GM10847 (cell line): ENCODE measurements around the gene C22orf15.
A peak's percentile ranks its signal among the peaks of the same experiment; 100 is the strongest.

Experiments
- POLR2A ChIP-seq: IDR thresholded peaks from 2 replicates; pipeline ENCODE4 v1.6.1; 2011; ENCODE audit not compliant: insufficient read length; ENCODE audit errors: extremely low read depth

C22orf15 gene

DNA sequence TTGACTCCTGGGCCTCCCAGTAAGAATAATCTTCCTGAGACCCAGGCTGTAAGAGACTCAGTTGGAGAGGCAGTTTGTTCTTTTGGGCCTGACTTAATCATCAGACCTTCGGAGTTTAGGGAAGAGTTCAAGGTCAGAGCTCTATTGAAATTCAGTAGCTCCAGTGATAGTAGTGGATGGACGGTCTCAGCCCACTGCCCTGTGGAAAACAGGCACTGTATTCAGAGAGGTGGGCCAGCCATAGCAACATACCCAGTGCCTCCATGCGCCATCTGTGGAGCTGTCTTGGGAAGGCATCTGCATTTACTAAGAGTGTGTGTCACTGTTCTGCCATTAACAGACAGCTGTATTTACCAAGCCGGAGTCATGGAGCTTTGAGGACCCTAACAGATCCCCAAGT is 26.8 kb downstream of the C22orf15 start:
- no peak for TF ChIP-seq POLR2A

DNA sequence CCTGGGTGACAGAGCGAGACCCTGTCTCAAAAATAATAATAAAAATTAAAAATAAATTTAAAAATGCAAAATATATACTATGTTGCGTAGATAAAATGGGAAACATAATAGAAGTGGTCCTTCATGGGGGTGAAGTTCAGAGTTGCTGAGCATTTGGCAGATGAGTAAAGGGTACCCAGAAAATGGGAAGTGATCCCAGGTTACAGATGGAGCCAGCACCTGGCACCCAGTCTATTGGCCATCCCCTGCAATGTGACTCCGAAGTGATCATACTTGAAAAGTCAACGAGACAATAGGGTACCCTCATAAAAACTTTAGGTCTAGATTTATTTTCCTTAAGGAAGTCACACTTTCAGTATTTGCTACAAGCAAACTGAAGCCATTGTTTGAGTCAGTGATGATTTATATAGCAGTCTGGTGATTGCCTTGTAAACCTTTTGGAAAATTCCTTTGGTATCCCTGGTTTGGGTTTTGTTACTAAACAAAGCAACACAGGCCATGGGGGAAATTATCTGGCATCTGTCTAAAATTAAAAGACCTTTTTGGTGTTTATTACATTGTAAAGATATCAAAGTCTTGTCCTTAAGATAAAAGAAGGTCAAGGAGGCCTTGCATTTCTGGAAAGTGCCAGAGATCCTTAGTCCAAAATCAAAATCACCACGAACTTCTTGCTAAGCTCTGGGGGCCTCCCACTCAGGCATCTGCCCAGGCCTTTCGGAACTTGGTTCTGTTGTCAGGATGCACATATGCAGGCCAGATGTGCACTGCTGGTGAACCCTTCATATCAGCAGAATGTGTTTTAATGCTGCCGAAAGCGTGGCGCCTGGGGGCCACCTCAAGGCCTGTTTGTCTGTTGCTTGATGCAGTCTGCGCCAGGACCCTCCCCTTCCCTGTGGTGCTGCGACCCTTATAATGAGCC is 28.3 kb downstream of the C22orf15 start:
- no peak for TF ChIP-seq POLR2A

DNA sequence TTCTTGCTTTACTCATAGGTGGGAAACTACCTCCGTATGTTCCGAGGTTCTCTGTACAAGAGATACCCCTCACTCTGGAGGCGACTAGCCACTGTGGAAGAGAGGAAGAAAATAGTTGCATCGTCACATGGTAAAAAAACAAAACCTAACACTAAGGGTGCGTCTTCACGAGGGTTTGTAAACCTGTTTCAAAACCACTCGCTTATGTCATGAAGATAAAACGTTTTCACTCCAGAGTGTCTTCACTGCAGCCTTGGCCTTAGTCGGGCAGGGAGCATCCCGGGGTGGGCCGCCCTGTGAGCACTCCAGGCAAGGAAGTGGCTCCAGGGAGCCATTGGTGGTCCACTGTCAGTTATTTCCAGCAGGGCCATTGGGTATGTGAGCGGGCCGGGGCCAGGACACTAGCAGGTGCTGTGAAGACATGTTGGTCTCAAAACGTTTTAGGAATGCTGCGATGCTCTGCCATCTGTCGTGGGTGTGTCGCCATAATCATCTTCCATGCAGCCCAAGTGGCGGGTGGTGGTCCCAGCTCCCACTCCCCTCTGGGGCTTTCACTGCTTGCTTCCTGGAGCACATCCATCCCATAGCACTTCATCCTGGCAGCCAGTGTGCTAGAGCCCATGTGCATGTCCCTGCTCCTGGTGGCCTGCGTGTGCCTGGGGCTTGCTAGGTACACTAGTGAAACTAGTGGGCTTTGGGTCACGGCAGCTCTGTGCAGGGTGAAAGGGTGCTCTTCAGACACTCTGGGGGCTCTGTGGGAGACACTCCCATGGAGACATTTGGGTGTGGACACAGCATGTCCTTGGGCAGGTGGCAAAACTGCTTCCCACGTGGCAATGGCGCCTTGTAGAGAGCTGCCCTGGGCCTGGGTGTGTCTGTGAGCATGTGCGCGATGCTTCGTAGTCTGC is 29.2 kb downstream of the C22orf15 start:
- TF ChIP-seq POLR2A: no peak

GRCh38 chr22:23793326-23793725 is 30.5 kb downstream of the C22orf15 start:
- no peak for TF ChIP-seq POLR2A

DNA sequence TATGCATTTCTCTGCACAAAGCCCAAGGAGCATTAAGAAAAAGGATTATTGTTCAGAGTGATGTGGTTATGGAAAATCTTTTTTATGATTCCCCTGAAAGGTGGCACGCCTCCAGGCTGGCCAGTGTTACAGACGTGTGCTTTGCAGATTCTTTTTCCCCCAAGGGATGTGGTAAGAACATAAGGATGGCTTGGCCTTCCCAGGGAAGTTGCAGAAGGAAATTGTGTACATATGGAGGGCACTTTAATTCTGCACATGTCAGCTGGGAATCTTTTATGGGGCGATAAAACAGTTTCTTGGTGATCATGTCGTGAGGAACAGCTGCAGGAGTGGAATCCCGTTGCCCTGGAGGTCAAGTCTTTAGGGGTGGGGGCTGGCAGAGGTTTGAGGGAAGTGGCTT is 33.7 kb downstream of the C22orf15 start:
- no peak for TF ChIP-seq POLR2A

DNA sequence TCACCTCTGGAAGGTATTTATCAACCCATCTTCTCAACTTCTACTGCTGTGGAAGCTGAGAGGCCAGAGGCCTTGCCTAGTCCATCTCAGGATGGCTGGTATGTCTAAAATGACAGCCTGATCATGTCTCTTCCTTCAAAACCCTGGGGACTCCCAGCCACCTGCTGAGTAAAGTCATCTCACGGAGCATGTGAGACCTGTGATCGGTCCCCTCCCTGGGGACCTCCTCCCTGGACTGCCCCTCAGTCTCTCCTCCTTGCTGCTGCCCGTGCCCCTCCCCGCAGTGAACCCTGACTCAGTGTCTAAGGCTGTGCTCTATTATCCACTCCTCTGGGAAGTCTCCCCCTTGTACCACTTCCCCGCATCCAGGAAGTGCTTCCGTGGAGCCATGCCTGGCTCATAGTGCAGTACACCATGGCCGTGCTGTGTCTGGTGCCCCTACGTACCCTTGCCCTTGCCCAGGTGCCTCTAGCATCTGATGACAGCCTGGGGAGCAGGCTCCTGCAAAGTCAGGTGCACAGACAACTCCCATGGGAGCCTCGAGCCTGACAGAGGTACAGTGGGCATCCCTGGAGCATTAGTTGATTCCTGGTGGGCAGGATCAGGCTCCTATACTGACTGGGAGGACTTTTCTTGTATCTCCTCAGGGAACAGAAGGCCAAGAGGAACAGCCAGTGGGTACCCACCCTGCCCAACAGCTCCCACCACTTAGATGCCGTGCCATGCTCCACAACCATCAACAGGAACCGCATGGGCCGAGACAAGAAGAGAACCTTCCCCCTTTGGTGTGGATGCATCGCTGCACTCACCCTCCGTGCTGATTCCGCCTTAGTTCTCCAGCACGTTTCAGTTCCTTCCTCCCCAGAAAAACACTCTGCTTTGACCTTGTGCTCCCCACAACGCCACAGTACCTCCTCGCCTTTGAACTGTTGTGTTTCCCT is 37.8 kb downstream of the C22orf15 start:
- TF ChIP-seq POLR2A: no peak

GRCh38 chr22:23801238-23801821 is 38.5 kb downstream of the C22orf15 start:
- TF ChIP-seq POLR2A: no peak

- TF ChIP-seq POLR2A: no peak
Measured at GRCh38 chr22:23801886-23802377, 39.1 kb downstream of the C22orf15 start.

GRCh38 chr22:23803001-23803819 is 40.4 kb downstream of the C22orf15 start:
- TF ChIP-seq POLR2A: peak; percentile 15

DNA sequence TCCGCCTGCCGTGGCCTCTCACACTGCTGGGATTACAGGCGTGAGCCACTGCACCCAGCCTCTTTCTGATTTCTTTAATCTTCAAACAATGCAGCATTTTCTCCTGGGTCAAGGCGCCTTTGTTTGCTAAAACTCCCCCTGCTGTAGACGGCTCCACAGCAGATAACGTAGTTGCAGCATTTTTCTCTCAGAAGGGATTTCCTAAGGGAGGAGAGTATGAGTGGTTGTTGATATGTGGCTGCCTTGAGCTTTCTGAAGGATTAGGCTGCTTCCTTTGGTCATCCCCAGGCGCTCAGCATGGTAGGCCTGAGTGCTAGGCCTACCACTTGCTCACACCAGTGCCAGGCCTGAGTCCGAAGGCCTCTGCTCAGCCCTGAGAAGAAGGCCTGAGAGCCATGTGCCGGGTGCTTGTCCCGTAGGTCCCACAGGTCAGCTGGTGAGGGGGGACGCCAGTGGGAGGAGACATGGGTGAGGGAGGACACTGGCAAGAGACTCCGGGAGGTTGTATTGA is 42.0 kb downstream of the C22orf15 start:
- TF ChIP-seq POLR2A: no peak

DNA sequence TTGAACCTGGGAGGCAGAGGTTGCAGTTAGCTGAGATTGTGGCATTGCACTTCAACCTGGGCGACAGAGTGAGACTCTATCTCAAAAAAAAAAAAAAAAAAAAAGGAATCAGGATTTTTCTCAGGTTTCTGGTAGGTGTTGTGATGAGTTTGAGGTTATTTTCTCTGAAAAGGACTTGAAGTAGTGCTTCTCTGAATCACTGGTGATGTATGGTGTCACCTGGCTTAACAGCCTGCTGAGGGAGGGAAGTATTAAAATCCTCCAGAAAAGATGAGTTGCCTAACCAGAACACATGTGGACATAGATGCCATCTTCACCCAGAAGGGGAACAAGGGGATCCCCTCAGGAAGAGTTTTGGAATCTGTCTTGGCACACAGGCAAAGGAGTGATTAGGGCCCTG is 44.0 kb downstream of the C22orf15 start:
- TF ChIP-seq POLR2A: no peak

DNA sequence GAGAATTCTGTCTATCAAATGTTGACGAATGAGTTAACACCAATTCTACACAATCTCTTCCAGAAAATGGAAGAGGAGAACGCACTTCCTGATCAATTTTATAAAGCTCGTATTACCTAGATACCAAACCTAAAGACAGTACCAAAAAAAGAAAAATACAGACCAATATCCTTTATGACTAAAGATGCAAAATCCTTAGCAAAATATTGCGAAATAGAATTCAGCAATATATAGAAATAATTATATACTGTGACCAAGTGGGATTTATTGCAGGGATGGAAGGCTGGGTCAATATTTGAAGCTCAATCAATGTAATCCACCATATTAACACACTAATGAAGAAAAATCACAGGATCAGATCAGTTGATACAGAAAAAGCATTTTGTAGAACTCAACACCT is 49.6 kb downstream of the C22orf15 start:
- TF ChIP-seq POLR2A: no peak
